IPS DF 4.7 (cell line): ENCODE data around the gene HS6ST1.

Experiments used
- DNase-seq: peaks from one replicate; pipeline ENCODE4 v3.0.0-alpha.2; 2013; ENCODE audit warnings: low spot score; ENCODE audit errors: extremely low read depth

Gene HS6ST1

DNA sequence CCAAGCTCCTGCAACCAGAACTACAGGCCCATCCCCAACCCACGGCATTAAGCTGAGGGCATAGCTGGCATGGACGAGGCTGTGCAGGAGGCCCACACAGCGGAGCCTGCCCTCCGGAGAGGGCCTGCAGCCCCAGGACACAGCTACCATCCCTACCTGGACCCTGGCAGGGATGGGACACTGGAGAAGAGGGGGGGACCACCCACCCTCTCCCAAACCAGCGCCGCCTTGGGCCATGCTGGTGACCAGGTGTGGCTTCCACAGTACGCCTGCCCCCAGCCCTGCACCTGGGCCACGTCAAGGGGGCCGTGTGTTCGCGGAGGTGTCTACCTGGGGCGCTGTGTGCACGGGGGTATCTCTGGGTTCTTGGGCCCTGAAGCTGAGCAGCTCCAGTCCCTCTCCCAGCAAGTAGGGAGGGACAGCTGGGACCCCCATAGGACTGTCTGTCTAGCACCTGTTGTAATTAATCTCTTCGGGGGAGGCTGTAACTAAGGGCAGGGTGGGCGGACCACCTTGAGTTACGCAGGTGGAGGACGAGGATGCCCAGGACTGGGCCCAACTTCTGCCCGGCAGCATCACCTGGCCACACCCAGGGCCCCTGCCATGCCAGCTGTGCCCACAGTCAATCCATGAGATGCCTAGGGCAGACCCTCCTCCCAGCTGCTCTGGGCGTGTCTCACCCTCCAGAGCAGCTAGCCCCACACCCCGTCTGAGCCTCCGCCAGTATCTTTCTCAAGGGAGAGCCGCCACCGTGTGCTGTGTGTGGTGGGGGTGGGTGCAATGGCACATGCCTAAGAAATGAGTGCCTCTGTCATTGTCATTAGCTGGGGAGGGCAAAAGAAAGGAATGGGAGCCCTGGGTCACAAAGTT is 18.3 kb downstream of the HS6ST1 start:
- no peak for DNase-seq

GRCh38 chr2:128299628-128300027 is 19.0 kb downstream of the HS6ST1 start:
- no peak for DNase-seq

GRCh38 chr2:128298846-128299507 is 19.7 kb downstream of the HS6ST1 start:
- DNase-seq, result no peak

- no peak for DNase-seq
Observed at GRCh38 chr2:128298286-128298685, 20.4 kb downstream of the HS6ST1 start.

DNA sequence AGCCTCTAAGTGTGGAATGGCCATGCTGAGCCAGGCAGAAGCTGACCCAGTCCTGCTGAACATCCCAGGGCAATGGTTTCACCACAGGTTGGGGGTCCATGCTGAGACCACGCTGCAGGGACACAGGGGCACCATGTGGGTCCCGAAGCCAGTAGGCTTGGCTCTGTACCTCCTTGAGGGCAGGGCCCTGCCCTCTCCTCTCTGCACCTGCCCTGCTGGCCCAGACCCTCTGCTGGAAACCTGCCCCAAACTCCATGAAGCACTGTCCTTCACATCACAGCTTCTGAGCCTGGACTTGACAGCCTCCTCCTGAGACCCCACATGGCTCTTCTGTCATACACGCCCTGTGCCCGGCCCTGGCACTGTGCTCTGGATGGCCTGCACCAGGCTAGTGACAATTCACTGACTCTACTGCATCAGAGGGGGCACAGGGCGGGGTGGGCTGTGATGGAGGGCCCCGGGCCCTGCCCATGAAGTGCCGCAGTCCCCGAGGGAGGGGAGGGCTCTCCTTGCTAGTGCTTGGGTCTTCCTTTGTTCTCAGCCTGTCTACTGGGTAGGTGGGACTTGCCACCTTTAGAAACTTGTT is 24.7 kb downstream of the HS6ST1 start:
- no peak for DNase-seq

- DNase-seq, result no peak
Observed at GRCh38 chr2:128293426-128293755, 25.3 kb downstream of the HS6ST1 start.

GRCh38 chr2:128292599-128293425 is 25.9 kb downstream of the HS6ST1 start:
- no peak for DNase-seq

DNA sequence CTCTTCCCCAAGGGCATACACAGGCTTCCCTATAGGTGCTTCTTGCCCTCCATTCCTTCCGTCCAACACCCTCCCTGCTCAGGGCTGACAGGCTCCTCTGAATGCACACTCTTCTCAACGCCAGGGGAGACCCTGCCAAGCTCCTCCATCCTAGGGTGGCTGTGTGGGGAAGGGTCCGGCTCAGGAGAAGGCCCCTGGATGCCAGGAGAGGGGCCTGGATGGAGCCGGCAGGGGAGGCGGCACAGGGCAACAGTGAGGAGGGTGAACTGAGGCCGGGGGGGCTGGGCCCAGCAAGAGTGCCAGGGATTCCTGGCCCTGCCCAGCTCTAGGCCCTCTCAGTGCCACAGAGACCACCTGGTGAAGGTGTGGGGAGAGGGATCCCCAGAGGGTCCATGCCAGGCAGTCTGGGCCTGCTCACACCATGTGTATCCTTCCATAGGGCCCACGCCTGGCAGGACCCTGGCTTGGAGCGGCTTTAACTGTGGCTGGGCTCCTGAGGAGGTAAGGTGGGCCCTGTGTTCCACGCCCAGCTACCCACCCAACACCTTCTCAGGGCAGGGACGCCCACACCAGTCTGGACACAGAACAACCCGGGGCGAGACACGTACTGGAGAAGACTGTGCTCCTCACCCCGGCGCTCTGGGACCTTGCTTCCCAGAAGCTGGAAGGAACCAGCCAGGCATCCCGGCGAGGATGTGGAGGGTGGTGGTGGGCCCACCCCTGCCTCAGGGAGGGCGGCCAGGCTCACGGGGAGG is 26.6 kb downstream of the HS6ST1 start:
- no peak for DNase-seq

DNA sequence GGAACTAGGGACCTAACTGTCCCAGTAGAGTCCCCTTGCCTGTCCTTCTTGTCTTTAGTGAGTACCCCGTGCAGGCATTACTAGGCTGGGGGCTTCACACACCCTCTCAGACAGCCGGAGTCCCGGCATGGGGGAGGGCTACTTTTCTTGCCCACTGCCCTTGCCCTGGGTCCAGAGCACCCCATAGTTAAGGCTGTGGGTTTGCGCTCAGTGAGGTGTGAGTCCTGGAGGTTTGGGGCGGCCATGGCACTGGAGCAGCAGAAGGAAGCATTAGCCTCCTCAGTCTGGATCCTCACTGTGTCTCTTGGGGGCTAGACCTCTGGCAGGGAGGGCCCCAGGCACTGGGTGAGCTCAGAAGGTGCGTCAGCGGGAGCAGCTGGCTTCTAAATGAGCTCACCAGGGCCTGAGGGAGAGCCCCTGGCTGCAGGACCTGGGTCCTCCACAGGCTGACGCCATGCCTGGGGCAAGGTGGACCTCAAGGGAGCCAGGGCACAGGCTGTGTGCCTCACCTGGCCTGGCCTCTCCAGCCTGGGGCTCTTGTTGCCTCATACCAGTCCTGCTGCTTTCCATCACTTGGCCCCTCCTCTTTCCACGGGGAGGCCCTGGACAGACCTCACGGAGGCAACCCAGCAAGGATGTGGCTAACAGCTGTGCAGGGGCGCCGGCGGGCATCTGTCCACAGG is 27.4 kb downstream of the HS6ST1 start:
- DNase-seq, result no peak

DNA sequence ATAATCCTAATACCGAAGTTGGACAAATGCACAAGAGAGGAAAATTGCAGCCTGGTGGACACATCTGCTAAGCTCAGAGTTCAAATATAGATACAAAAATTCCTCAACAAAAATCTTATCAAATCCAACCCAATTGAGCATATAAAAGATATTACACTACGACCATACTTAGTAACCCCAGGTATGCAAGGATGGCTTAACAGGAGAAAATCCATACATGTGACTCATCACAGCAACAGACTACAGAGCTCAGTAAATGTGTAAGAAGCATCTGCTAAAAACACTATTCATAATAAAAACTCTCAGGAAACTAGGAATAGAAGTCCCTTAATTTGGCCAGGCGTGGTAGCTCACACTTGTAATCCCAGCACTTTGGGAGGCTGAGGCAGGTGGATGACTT is 28.3 kb downstream of the HS6ST1 start:
- DNase-seq, result no peak

- DNase-seq, result no peak
Observed at GRCh38 chr2:128289439-128289838, 29.2 kb downstream of the HS6ST1 start.

DNA sequence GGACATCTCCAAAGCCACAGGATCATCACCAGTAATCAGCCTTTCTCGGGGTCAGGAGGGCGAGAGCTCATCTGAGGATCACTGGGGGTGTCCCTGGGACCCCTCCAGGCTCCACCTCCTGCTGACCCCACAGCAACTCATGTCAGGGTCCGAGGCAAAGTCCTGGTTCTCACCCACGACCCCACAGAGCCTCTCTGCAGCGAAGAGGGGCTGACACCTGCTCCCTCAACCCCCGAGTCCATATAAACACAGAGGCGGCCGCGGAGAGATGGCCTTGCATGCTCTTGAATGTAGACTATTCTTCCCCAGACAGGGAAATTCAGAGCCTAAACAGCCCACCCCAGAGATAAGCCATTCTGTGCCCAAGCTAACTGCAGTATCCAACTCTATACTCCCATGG is 29.9 kb downstream of the HS6ST1 start:
- DNase-seq, result no peak

DNA sequence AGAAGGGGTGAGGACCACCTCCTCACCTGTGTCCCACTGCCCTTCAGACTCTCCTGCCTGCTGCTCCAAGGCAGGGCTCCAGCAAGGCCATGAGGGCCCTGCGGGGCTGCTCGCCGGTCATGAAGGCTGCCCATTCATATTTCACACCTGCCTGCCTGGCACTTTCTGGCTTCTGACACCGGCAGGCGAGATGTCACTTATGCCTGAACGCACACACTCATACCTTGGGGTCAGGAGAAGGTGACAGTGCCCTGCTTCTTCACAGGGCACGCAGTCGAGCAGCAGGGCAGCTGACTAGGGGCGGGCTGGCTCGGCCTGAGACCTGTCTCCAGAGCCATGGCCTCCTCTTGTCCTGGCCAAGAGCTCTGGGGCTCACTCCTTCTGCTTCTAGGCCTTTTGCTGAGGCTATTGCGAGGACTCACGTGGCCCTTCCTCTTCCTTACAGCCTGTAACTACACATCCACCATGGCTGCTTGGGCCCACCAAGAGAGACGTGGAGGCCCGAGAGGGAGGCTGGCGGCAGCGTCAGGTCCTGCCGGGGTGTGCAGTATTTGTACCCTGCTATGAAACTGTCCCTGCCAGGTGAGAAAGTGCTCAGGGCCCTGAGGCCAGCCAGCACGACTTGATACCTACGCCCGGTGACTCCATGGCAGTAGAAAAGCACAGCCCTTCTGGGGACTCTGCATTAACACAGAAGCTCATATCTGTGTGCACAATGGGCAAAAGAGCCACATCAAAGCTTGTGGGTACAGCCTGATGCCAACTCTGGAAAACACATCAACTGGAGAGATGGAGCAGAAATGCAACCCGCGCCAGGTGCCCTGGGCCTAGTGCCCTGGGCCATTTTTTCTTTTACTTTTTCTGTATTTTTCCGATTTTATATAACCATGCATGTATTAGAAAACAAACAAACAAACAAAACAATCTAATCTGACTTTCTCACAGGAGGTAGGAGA is 30.6 kb downstream of the HS6ST1 start:
- DNase-seq, result no peak

GRCh38 chr2:128286905-128287779 is 31.5 kb downstream of the HS6ST1 start:
- DNase-seq, result no peak

DNA sequence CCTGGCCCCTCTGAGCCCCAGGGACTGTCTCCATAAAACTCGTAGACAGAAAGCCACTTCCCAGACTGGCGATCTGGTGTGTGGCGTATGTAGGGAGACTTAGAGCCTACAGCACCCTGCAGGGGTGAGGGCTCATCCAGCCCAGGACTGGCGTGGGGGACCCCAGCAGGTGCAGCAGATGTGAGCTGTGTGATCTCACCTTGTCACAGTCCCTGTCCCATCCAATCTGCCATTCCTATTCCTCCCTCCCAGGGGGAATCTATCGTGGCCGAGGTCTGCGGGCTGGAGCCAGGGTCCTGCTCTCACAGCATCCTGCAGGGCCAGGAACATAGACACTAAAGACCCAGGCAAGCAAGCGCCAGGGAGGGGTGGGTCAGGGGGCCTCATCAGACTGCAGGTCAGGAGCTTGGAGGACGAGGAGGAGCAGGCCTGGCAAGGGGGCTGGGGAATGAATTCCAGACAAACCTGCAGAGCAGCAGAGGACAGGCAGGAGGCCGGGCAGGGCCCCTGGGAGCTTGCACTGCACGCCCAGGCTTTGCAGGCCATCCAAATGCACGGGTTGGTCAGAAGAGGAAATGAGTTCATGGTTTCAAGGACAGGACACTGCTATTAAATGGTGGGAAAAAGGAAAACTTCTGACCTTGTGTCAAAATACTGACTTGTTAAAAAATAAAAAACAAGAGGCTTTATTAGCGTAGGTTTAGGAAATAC is 32.5 kb downstream of the HS6ST1 start:
- DNase-seq, result no peak

- DNase-seq, result no peak
Observed at GRCh38 chr2:128285329-128285931, 33.2 kb downstream of the HS6ST1 start.

DNA sequence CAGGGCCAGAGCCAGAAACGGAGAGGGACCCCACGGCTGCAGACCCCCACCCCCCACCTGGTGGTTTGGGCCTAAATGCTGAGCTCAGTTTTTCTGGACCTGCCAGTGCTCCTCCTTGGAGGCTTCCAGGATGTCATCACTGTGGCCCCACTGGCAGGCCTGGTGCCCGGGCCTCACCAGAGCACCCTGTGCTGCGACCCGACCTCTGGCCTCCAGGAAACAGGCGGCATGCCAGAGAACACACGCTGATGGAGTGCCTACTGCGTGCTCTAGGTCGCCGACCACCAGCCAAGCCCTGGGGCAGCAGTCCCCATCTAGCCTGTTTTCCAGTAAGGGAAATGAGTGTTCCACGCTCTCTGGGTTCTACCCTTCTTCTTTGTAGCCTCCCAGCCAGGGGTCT is 33.8 kb downstream of the HS6ST1 start:
- DNase-seq, result no peak
